GM21786 (cell line): Measurements from ENCODE around the gene THAP10.

Experiments used
- ATAC-seq: cut with Tn5 transposase; IDR thresholded peaks from one replicate; pipeline ENCODE4 v1.9.1; 2021; ENCODE audit not compliant: unreplicated experiment

Gene THAP10

GRCh38 chr15:70854666-70854976 lies 37.6 kb downstream of the THAP10 start:
- ATAC-seq = no peak

- ATAC-seq = no peak
Measured at GRCh38 chr15:70853973-70854665, 38.1 kb downstream of the THAP10 start, which contains the start of gene LARP6. Gene LARP6, minus strand, starts transcription at chr15:70854157. Its CDS starts 69 bp downstream, at chr15:70854088.

GRCh38 chr15:70853318-70853972 lies 38.8 kb downstream of the THAP10 start:
- no peak for ATAC-seq

DNA sequence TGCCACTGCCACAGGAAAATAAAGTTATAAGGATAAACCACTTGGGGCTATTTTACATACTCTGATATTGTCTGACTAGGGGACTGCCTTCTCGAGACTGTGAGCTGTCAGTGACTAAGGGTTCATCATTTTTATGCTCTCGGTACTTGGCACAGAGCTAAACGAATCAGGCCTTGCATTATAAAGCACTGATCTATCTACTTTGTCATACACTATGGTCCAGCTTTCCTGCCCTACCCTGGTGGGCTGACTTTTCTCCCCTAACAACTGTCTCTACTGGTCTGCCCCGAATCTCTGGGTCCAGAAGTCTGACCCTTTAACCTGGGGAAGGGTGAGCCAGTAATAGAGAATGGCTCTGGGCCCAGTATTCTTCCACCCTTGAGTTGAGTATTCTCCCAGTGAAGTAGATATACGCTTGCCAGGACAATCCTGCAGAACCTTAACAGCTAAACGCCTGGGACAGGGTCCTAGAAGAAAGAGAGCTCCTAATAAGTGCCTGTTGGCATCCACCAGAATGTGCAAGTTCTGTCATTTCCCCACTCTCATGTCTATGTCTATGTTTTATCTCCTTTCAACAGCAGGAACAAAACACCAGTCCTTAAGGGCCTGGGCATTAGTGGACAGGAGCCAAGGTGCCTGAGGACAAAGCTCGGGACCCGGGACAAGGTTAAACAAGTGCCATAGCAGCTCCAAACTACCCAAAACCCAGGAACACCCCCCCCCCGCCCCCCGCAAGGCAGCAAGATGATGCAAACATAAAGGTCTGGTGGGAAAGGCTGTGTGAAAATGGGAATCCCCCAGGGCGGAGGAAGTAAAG lies 39.5 kb downstream of the THAP10 start:
- no peak for ATAC-seq

DNA sequence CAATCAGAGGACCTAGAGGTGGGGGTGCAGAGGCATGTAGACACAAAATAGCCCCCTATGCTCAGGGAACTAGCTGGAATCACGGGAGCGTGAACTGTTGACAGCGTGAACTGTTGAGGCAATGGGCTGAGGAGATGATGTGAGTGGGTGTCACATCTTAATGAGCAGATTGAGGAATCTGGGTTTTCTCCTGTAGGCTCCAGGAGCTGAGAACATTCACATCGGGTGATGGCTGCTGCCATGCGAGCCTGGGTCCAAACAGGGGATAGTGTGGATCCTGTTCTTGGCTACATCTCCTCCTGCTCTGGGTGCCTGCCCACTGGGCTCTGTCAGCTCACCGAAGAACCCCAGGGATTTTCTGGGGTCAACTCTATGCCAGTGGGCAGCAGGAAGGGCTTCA lies 40.3 kb downstream of the THAP10 start:
- ATAC-seq = no peak

DNA sequence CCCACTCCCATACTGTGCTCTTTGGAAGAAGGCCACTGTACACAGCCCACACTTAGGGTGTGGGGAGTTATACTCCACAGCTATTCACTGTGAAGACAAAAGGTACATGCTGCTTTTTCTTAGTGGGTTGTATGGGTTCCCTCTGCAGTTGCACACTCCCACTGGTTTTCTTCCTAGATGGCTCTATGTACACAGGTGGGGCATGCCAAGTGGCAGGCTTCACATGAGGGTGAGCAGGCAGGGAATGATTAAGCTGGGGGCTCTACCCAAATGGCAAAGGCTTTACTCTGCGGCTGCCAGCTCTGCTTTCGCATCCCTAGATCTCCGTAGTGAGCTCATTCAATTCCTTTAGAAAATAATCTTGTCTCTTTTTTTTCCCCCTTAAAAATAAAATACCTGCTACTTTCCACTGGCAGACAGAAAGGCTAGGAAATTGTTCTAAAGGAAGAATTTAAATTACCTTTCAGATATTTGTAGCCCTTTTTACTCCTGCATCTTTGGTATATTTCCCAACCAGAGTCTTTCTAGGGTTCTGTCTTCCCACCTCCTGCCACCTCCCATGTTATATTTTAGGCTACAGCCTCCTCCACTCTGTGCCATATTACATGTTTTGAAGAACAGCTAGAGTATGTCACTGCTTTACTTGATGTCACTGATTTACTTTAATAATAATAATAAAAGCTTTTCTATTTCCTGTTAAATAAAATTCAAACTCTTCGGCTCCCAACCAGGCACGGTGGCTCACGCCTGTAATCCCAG lies 46.5 kb downstream of the THAP10 start:
- no peak for ATAC-seq

DNA sequence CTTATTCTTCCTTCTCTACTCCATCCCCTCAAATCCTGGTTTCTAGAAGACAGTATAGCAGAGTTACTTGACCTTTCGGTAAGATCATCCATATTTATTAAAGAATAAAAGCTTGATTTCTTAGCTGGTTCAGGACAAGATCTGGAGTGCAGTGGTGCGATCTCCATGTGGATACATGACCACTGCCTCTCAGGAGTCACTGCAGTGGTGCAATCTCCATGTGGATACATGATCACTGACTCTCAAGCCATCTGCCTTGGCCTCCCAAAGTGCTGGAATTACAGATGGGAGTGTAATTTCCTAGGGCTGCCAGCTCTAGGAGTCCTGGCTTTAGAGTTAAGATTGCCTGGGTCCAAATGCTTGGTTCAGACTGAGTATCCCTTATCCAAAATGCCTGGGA lies 54.8 kb downstream of the THAP10 start:
- ATAC-seq = no peak

- ATAC-seq = no peak
Measured at GRCh38 chr15:70835841-70836240, 56.4 kb downstream of the THAP10 start.

DNA sequence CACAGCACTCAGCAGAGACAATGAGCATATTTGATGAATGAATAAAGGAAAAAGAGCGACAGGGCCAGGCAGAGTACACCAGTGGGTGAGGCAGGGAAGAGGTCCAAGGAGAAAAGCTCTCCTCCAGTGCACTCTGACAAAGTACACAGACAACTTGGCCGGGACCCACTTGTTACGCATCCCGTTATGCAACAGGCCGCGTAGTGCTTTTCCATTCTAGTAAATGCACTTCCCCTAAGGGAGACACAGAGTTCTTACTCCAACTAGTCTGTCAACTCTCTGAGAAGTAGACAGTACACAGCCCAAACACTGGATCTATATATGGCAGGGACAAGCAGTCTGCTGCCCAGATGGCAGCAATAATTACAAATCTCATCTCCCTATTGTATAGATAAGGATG lies 56.8 kb downstream of the THAP10 start:
- no peak for ATAC-seq

GRCh38 chr15:70834999-70835398 lies 57.2 kb downstream of the THAP10 start:
- no peak for ATAC-seq

GRCh38 chr15:70833861-70834765 lies 58.1 kb downstream of the THAP10 start:
- no peak for ATAC-seq

DNA sequence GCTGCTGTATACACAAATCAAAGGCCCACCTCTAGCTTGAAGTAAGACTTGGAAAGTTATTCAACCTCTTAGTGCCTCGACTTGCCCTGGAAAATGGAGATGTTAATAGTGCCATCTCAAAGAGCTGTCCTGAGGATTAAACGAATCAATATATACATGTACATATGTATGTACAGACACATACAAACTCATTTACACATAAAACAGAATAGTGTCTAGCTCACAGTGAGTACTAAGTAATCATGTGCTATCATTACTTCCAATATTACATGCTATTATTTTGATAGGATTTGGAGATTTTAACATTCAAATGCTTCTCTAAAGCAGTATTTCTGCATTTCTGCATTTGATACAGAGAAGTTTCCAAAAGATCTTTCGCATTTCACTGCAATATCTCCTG lies 58.8 kb downstream of the THAP10 start:
- ATAC-seq = no peak

DNA sequence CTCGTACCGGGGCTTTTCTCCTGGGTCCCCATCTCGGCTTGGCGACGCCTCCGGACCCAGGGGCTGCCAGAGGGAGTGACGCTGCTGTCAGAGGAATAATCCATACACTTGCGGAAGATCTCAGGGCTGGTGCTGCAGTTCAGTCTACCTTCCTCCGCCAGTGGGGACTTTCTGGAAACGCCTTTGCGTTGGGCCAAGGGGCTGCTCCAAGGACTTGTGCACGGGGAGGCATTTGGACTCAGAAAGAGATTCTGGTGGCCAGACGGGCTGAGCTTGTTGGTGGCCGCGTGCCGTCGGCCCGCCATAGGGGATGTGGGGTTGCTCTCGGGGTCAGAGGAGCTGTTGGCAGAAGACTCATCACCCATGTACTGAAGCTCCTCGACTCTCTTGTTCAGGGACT lies 60.1 kb downstream of the THAP10 start:
- no peak for ATAC-seq
